ENCODE data around the gene ADAM19.

Gene ADAM19

DNA sequence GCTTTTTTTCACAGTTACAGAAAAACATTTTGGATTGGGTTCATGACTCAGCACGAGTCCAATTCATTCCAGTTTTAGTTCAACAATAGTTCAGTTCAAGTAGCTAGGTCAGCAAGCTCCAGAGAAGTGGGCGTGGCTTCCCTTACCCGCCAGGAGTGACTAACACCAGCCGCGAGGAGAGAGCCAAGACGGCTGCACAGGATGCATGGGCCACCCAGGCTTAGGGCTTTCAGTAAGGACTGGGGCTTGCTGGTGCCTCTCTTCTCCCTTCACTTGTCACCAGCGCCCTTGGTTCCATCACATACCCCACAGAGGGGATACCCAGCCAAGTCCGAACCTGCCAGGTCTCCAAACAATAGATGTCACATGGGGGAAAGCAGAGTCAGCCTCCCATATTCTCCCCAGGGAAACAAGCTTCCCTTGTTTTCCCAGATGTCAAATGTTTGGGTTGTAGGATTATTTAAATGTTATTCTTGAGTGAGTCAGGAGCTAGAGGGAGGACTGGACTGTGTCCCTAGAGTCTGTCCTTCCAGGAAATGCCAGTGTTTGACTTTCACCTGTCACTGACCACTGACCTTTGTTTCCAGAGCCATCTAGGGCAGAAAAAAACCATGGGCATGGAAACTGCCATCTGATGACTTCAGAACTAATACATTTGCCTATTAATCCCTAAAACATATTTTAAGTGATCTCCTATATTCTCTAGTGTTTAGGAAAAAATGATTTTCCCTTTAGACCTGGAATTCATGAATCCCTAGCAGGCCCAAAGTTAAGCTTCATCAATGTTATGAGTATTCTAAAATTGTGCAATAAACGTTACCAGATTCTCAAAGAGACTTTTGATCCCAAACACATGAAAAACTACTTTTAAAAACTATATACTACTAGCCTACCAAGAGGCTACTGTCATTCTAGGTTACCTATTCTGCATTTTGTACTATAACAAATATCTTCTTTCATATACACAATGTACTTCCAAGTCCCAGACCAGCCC, 63.6 kb downstream of the ADAM19 start:
- H2AK5ac ChIP-seq (ENCODE audit: low read length, severe bottlenecking): peak overlapping the region; percentile 33
- peak overlapping the region in 1 of 2 experiments; percentile 46 for H3K18ac ChIP-seq (ENCODE audit: low read depth in 1 of 2, low read length in 2 of 2)
- peaks cover 0 to 18% of the 10 kb centered on the region in 2 experiments for H3K36me3 ChIP-seq (ENCODE audit: control insufficient read depth in 1 of 2, insufficient read depth in 2 of 2, low read depth in 1 of 2, low read length in 2 of 2)
- H2AFZ ChIP-seq (ENCODE audit: low read depth, low read length): no peak overlapping the region
- H4K91ac ChIP-seq (ENCODE audit: low read length): no peak overlapping the region
- peak overlapping the region; percentile 74 for H3K9ac ChIP-seq (ENCODE audit: low read length)
- peak; percentile 97 for DNase-seq
- 14% methylated on average over 8 of the region's 9 CpGs for WGBS
- peak overlapping the region; percentile 93 for H3K27ac ChIP-seq (ENCODE audit: low read length, poor library complexity, severe bottlenecking)
- H3K79me1 ChIP-seq (replicated peaks; ENCODE audit: low read length, poor library complexity, severe bottlenecking): peaks cover 26% of the 10 kb centered on the region
- peaks cover 27% of the 10 kb centered on the region for H3K4me1 ChIP-seq (ENCODE audit: control insufficient read depth, insufficient read depth, low read depth, low read length)
- no peak overlapping the region for H3K14ac ChIP-seq (ENCODE audit: low read length in 2 of 2)
- H2BK5ac ChIP-seq (ENCODE audit: low read depth, low read length, poor library complexity, severe bottlenecking): no peak overlapping the region
- H2BK12ac ChIP-seq (ENCODE audit: low read length in 2 of 2): peak overlapping the region in 1 of 2 experiments; percentile 51
- H3K4me2 ChIP-seq (ENCODE audit: low read length, poor library complexity, severe bottlenecking): peak overlapping the region; percentile 27
- H3K9me3 ChIP-seq (ENCODE audit: control insufficient read depth, low read length): no peaks in the 10 kb centered on the region
- H2BK15ac ChIP-seq (ENCODE audit: low read depth, poor library complexity, severe bottlenecking): peak overlapping the region; percentile 74
- no peaks in the 10 kb centered on the region for H3K27me3 ChIP-seq (ENCODE audit: control insufficient read depth in 1 of 2, insufficient read depth in 1 of 2, low read length in 2 of 2)
- no peak overlapping the region for H3K4me3 ChIP-seq (ENCODE audit: insufficient read depth in 1 of 2, low read depth in 1 of 2, low read length in 2 of 2)
- no peak overlapping the region for H3K23ac ChIP-seq (ENCODE audit: low read length in 2 of 2)
- no peak overlapping the region for H2BK120ac ChIP-seq (ENCODE audit: low read depth, low read length)
- H4K8ac ChIP-seq (ENCODE audit: low read length): no peak overlapping the region
- no peak overlapping the region for H3K4ac ChIP-seq (ENCODE audit: low read depth in 1 of 2, low read length in 2 of 2)

DNA sequence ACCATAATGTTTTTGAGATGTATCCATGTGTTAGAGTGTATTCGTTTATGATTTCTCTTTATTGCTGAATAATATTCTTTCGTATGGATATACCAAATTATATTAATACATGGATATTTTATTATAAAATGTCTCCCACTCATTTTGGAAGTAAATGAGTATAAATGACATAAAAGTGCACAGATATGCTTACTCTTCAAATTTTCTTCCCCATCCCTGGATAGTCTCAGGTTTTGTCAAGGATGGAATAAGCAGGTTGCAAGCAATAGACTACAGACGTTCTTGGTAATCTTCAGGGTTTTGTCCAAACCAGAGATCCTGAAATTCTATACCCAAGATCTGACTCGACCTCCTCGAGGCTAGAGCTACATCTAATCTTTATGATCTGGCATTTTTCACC, 64.9 kb downstream of the ADAM19 start:
- H2BK15ac ChIP-seq (ENCODE audit: low read depth, poor library complexity, severe bottlenecking): no peak overlapping the region
- H3K4me2 ChIP-seq (ENCODE audit: low read length, poor library complexity, severe bottlenecking): no peak overlapping the region
- no peak for DNase-seq
- H4K8ac ChIP-seq (ENCODE audit: low read length): no peak overlapping the region
- H3K9me3 ChIP-seq (ENCODE audit: control insufficient read depth, low read length): no peaks in the 10 kb centered on the region
- peaks cover 24% of the 10 kb centered on the region for H3K79me1 ChIP-seq (replicated peaks; ENCODE audit: low read length, poor library complexity, severe bottlenecking)
- no peak overlapping the region for H2AFZ ChIP-seq (ENCODE audit: low read depth, low read length)
- H3K27ac ChIP-seq (ENCODE audit: low read length, poor library complexity, severe bottlenecking): peak overlapping the region; percentile 93
- no peak overlapping the region for H2BK12ac ChIP-seq (ENCODE audit: low read length in 2 of 2)
- H3K18ac ChIP-seq (ENCODE audit: low read depth in 1 of 2, low read length in 2 of 2): no peak overlapping the region
- no peak overlapping the region for H3K4ac ChIP-seq (ENCODE audit: low read depth in 1 of 2, low read length in 2 of 2)
- WGBS: 80% methylated on average over 1 of the region's 5 CpGs
- no peak overlapping the region for H3K4me3 ChIP-seq (ENCODE audit: insufficient read depth in 1 of 2, low read depth in 1 of 2, low read length in 2 of 2)
- no peak overlapping the region for H3K14ac ChIP-seq (ENCODE audit: low read length in 2 of 2)
- no peak overlapping the region for H3K23ac ChIP-seq (ENCODE audit: low read length in 2 of 2)
- no peak overlapping the region for H2AK5ac ChIP-seq (ENCODE audit: low read length, severe bottlenecking)
- H2BK120ac ChIP-seq (ENCODE audit: low read depth, low read length): no peak overlapping the region
- no peaks in the 10 kb centered on the region for H3K27me3 ChIP-seq (ENCODE audit: control insufficient read depth in 1 of 2, insufficient read depth in 1 of 2, low read length in 2 of 2)
- H3K36me3 ChIP-seq (ENCODE audit: control insufficient read depth in 1 of 2, insufficient read depth in 2 of 2, low read depth in 1 of 2, low read length in 2 of 2): peaks cover 0 to 18% of the 10 kb centered on the region in 2 experiments
- H3K4me1 ChIP-seq (ENCODE audit: control insufficient read depth, insufficient read depth, low read depth, low read length): peaks cover 19% of the 10 kb centered on the region
- H3K9ac ChIP-seq (ENCODE audit: low read length): peak overlapping the region; percentile 74
- no peak overlapping the region for H4K91ac ChIP-seq (ENCODE audit: low read length)
- H2BK5ac ChIP-seq (ENCODE audit: low read depth, low read length, poor library complexity, severe bottlenecking): no peak overlapping the region

DNA sequence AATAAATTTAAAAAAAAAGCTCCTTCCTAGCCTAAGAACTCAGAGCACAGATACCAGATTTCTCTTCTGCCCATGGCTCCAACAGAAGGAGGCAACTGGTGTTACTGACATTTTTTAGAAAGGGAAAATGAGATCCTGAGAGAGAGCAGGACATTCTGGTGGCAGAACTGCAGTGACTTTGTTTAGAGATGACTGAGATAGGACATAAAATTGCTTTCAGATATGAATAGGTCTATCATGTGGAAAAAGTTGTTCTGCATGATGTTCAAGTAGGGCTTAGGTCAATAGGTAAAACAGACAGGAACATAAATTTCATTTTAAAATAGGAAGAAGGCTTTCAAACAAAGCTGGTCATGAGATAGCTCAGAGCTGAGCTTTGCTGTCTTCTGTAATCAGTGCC, 66.0 kb downstream of the ADAM19 start:
- Histone ChIP-seq H3K14ac (ENCODE audit: low read length in 2 of 2) (no peak overlapping the region), H2BK12ac (ENCODE audit: low read length in 2 of 2) (no peak overlapping the region), H2AK5ac (ENCODE audit: low read length, severe bottlenecking) (no peak overlapping the region), H2BK5ac (ENCODE audit: low read depth, low read length, poor library complexity, severe bottlenecking) (no peak overlapping the region), H3K27ac (ENCODE audit: low read length, poor library complexity, severe bottlenecking) (no peak overlapping the region), H4K8ac (ENCODE audit: low read length) (no peak overlapping the region), H3K79me1 (replicated peaks; ENCODE audit: low read length, poor library complexity, severe bottlenecking) (peaks cover 19% of the 10 kb centered on the region), H2AFZ (ENCODE audit: low read depth, low read length) (no peak overlapping the region), H3K27me3 (ENCODE audit: control insufficient read depth in 1 of 2, insufficient read depth in 1 of 2, low read length in 2 of 2) (no peaks in the 10 kb centered on the region), H3K4ac (ENCODE audit: low read depth in 1 of 2, low read length in 2 of 2) (no peak overlapping the region), H3K4me2 (ENCODE audit: low read length, poor library complexity, severe bottlenecking) (no peak overlapping the region), H4K91ac (ENCODE audit: low read length) (no peak overlapping the region), H3K36me3 (ENCODE audit: control insufficient read depth in 1 of 2, insufficient read depth in 2 of 2, low read depth in 1 of 2, low read length in 2 of 2) (peaks cover 0 to 24% of the 10 kb centered on the region in 2 experiments), H2BK15ac (ENCODE audit: low read depth, poor library complexity, severe bottlenecking) (no peak overlapping the region), H2BK120ac (ENCODE audit: low read depth, low read length) (no peak overlapping the region), H3K9ac (ENCODE audit: low read length) (no peak overlapping the region), H3K4me3 (ENCODE audit: insufficient read depth in 1 of 2, low read depth in 1 of 2, low read length in 2 of 2) (no peak overlapping the region), H3K23ac (ENCODE audit: low read length in 2 of 2) (no peak overlapping the region), H3K9me3 (ENCODE audit: control insufficient read depth, low read length) (no peaks in the 10 kb centered on the region), H3K4me1 (ENCODE audit: control insufficient read depth, insufficient read depth, low read depth, low read length) (peaks cover 21% of the 10 kb centered on the region), H3K18ac (ENCODE audit: low read depth in 1 of 2, low read length in 2 of 2) (no peak overlapping the region)
- no peak for DNase-seq

DNA sequence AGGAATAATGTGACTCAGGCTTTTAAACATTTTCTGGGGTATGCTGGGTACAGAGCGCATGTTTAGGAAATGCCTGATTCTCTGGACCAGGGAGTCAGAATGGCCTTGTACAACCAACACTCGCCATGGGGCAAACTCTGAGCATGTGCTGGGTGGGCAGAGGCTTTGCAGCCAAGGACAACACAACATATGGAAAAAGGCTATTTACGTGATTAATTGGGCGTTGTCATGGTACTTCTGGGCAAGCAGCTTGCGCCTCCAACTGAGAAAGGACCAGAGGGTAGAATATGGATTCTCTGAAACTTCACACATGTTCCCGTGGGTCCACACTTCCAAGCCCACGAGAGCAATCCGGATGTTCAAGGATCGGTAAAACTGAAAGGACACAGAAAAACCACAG, 66.5 kb downstream of the ADAM19 start:
- H2BK12ac ChIP-seq (ENCODE audit: low read length in 2 of 2): no peak overlapping the region
- H3K18ac ChIP-seq (ENCODE audit: low read depth in 1 of 2, low read length in 2 of 2): no peak overlapping the region
- no peaks in the 10 kb centered on the region for H3K27me3 ChIP-seq (ENCODE audit: control insufficient read depth in 1 of 2, insufficient read depth in 1 of 2, low read length in 2 of 2)
- H3K79me1 ChIP-seq (replicated peaks; ENCODE audit: low read length, poor library complexity, severe bottlenecking): peaks cover 21% of the 10 kb centered on the region
- peaks cover 21% of the 10 kb centered on the region for H3K4me1 ChIP-seq (ENCODE audit: control insufficient read depth, insufficient read depth, low read depth, low read length)
- no peak overlapping the region for H3K14ac ChIP-seq (ENCODE audit: low read length in 2 of 2)
- no peak overlapping the region for H3K4me2 ChIP-seq (ENCODE audit: low read length, poor library complexity, severe bottlenecking)
- H2BK5ac ChIP-seq (ENCODE audit: low read depth, low read length, poor library complexity, severe bottlenecking): no peak overlapping the region
- no peak for DNase-seq
- H4K8ac ChIP-seq (ENCODE audit: low read length): peak overlapping the region; percentile 51
- H3K27ac ChIP-seq (ENCODE audit: low read length, poor library complexity, severe bottlenecking): no peak overlapping the region
- H3K9ac ChIP-seq (ENCODE audit: low read length): no peak overlapping the region
- H2BK120ac ChIP-seq (ENCODE audit: low read depth, low read length): no peak overlapping the region
- H4K91ac ChIP-seq (ENCODE audit: low read length): no peak overlapping the region
- no peak overlapping the region for H3K23ac ChIP-seq (ENCODE audit: low read length in 2 of 2)
- H3K9me3 ChIP-seq (ENCODE audit: control insufficient read depth, low read length): no peaks in the 10 kb centered on the region
- H2AK5ac ChIP-seq (ENCODE audit: low read length, severe bottlenecking): peak overlapping the region; percentile 88
- H2AFZ ChIP-seq (ENCODE audit: low read depth, low read length): no peak overlapping the region
- 95% methylated on average over 9 of the region's 9 CpGs for WGBS
- no peak overlapping the region for H3K4ac ChIP-seq (ENCODE audit: low read depth in 1 of 2, low read length in 2 of 2)
- H3K4me3 ChIP-seq (ENCODE audit: insufficient read depth in 1 of 2, low read depth in 1 of 2, low read length in 2 of 2): no peak overlapping the region
- H3K36me3 ChIP-seq (ENCODE audit: control insufficient read depth in 1 of 2, insufficient read depth in 2 of 2, low read depth in 1 of 2, low read length in 2 of 2): peaks cover 0 to 28% of the 10 kb centered on the region in 2 experiments
- no peak overlapping the region for H2BK15ac ChIP-seq (ENCODE audit: low read depth, poor library complexity, severe bottlenecking)

All from mesenchymal stem cell (in vitro differentiated cells and primary cell).